ENCODE data around the gene GZF1. TPM values are rescaled to one million over a fixed set of nuclear protein-coding genes. Genes with fewer than 3 reads are reported as not detected.

GZF1 gene
- total and polyA plus RNA-seq, 12 donors, result 8.6 to 42.7 (median 27.1) TPM

DNA sequence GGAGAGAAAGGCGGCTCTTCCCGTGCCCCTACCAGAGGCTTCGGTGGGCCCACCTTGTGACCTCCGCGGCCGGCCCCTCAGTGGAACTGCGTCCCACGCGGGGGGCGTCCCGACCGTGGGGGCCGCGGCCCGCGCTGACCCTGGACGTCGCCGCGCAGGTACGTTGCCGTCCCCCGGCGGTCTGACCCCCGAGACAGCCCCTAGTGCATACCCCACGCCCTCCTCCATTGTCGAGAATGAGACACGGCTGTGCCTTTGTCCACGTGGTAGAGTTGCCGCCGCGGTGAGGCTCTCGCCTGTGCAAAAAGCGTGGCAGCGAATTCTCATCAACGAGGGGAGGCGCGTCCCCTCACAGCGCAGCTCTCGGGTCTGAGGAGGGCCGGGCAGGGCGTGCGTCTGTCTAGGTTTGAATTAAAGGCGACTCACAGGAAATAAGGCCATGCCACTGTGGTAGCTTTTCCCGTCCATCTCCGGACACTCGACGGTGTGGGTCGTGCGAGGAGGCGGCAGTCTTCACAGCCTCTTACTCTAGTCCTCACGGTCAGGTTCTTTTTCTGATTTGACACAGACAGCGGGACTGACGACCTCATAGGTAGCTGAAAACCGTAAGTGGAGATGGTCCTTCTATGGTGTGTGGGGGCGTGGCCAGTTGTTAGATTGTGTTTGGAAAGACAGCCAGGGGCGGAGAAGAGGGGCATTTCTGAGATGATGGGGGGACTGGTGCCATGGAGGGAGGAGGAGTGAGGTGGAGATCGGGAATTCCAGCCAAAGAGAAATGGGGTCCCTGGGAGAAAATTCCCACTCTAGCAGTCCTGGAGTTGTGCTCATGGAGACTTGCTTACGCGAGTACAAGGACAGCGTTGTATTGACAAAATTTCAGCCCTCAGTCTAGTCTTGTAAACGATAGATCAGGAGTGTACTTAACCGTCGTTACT lies 10.8 kb upstream of the GZF1 start:
- peak; percentile 7 to 64 (median 11) for ATAC-seq
- peak overlapping the region; percentile 78 to 97 (median 86) for H3K4me3 ChIP-seq
- H3K27me3 ChIP-seq, result no peaks in the 10 kb centered on the region
- H3K27ac ChIP-seq, result peak overlapping the region; percentile 88 to 100 (median 98)
- peak in 1 of 2 donors; percentile 43 for DNase-seq
- H3K36me3 ChIP-seq, result peaks cover 0 to 25% (median 0%) of the 10 kb centered on the region in 9 donors
- no peaks in the 10 kb centered on the region for H3K9me3 ChIP-seq
- intact Hi-C loops (cut with DNase I), result loop anchor here in 4 of 10 donors (5.0 to 10.0 kb wide), 5 partner anchors 186 to 1704 kb away; partner anchors contain the start of genes CST3 (in 2 of the 4), ACSS1 (in 1 of the 4), CST9 (in 1 of the 4) and THBD (in 1 of the 4)
- TF ChIP-seq, protein P1, sequence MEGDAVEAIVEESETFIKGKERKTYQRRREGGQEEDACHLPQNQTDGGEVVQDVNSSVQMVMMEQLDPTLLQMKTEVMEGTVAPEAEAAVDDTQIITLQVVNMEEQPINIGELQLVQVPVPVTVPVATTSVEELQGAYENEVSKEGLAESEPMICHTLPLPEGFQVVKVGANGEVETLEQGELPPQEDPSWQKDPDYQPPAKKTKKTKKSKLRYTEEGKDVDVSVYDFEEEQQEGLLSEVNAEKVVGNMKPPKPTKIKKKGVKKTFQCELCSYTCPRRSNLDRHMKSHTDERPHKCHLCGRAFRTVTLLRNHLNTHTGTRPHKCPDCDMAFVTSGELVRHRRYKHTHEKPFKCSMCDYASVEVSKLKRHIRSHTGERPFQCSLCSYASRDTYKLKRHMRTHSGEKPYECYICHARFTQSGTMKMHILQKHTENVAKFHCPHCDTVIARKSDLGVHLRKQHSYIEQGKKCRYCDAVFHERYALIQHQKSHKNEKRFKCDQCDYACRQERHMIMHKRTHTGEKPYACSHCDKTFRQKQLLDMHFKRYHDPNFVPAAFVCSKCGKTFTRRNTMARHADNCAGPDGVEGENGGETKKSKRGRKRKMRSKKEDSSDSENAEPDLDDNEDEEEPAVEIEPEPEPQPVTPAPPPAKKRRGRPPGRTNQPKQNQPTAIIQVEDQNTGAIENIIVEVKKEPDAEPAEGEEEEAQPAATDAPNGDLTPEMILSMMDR (IDR thresholded peaks at IDR 0.05), result no peak
- peaks cover 3 to 30% (median 24%) of the 10 kb centered on the region in 9 donors for H3K4me1 ChIP-seq
- WGBS, 2 donors, result 3% methylated on average over 64 of the region's 64 CpGs

DNA sequence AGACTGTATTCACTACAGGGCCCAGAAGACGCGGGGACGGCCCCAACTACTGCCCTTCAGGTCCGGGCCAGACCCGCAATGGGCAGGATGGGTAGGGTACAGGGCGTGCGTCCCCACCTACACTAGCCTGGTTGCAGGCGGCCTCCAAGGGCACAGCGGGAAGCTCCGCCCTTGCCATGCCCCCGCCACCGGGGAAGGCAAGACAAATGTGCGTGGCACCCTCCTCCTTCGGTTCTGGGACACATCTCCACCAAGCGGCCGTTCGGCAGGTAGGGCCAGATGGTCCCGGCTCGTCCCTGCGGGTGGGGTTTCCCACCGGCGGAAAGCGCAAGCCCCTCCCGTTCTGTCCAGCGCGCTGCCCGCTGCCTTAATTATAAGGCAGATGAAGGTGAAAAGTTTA lies 5.8 kb upstream of the GZF1 start:
- Histone ChIP-seq H3K27ac (peak overlapping the region in 7 of 10 donors; percentile 34 to 100 (median 98)), H3K9me3 (no peaks in the 10 kb centered on the region), H3K4me1 (peaks cover 8 to 60% (median 42%) of the 10 kb centered on the region in 9 donors), H3K4me3 (peak overlapping the region in 2 of 10 donors; percentile 2 to 76), H3K27me3 (no peaks in the 10 kb centered on the region), H3K36me3 (peaks cover 0 to 27% (median 0%) of the 10 kb centered on the region in 9 donors)
- DNase-seq, result peak in 1 of 2 donors; percentile 36
- peak in 1 of 8 donors; percentile 2 for ATAC-seq
- TF ChIP-seq, protein P1 (IDR thresholded peaks at IDR 0.05), result no peak
- intact Hi-C loops (cut with DNase I), result loop anchor here in 4 of 10 donors (10.0 kb wide), 3 partner anchors 191 to 1699 kb away; partner anchors contain the start of genes CST3 (in 2 of the 4) and ACSS1 (in 1 of the 4)
- WGBS, 2 donors, result 64 to 66% methylated on average over 27 of the region's 27 CpGs

DNA sequence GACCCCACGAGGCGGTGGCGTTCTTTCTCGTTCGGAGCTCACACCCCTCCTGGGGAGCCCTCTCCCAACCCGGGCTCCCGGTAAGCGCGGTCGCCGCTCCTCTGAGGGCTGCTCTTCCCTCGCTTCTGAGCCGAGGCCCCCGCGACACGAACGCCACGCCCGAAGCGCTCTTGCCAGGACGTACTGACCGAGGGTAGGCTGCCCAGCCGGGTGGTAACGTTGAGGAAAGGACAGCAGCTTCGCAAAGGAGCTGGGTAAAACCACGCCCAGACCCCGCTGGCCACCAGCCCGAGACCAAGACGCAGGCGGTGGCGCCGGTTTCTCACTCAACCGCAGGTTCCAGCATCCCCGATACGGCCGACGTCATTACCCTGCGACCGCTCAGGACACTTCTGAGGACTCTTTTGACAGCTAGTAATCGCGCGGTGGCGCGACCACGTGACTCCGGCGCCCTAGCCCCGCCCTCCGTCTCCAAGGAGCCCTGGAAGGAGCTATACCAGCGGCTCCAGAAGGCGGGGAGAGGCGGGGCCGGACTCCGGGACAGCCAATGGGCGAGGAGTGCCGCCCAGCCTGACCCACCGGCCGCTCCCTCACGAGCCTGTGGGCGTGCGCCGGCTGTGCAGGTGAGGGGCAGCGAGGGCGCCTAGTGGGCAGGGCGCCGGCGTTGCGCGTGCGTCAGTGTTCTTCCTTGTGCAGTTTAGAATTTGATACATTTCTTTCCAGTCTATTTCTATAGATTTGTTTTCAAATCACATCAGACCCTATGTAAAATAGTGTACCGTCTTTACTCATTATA lies 4.0 kb upstream of the GZF1 start:
- intact Hi-C loops (cut with DNase I), result loop anchor here in 4 of 10 donors (10.0 kb wide), 3 partner anchors 193 to 1697 kb away; partner anchors contain the start of genes CST3 (in 2 of the 4) and ACSS1 (in 1 of the 4)
- H3K36me3 ChIP-seq, result peaks cover 0 to 27% (median 0%) of the 10 kb centered on the region in 9 donors
- peak overlapping the region; percentile 48 to 97 (median 64) for H3K4me3 ChIP-seq
- DNase-seq (peak; percentile 100), ATAC-seq (peak; percentile 72 to 90 (median 88))
- peak overlapping the region; percentile 83 to 100 (median 98) for H3K27ac ChIP-seq
- no peaks in the 10 kb centered on the region for H3K9me3 ChIP-seq
- H3K4me1 ChIP-seq, result peaks cover 5 to 49% (median 34%) of the 10 kb centered on the region in 9 donors
- 0% methylated on average over 71 of the region's 71 CpGs for WGBS, 2 donors
- TF ChIP-seq, protein P1 (IDR thresholded peaks at IDR 0.05), result peak in 2 of 9 donors; percentile 14 to 25
- H3K27me3 ChIP-seq, result no peaks in the 10 kb centered on the region
